HUDEP-2 (cell line): ENCODE results near the gene UCP2.

Source experiments
- DNase-seq, 76 experiments: peaks; one replicate each; lab custom pipeline; 2025; ENCODE audit not compliant: unreplicated experiment in 76 of 76; lab: John Stamatoyannopoulos, UW

The UCP2 gene, protein sequence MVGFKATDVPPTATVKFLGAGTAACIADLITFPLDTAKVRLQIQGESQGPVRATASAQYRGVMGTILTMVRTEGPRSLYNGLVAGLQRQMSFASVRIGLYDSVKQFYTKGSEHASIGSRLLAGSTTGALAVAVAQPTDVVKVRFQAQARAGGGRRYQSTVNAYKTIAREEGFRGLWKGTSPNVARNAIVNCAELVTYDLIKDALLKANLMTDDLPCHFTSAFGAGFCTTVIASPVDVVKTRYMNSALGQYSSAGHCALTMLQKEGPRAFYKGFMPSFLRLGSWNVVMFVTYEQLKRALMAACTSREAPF

DNA sequence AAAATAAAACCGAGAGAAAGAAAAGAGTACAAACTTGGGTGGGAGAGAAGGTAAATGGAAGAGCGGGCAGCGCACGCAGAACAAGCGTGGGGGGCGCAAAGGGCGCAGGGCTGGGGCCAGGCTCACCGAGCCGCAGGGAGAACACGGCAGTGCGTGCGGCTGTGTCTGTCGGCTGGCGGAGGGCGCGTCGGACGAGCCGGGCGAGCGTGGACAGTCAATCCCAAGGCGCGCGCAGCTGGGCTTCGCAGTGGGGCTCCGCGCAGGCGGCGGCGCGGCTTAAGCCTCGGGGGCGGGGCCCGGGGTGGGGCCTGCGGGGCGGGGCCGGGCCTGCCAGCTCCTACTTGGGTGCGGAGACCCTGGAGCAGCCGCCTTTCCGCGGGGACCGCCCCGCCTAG, at the start of gene UCP2:
UCP2 (minus strand) TSS at position 249 of the 395 bp plus-strand sequence. CDS start 4,465 bp downstream, outside the sequence.
- peak in 72 of 76 experiments; percentile 60 to 98 (median 86) for DNase-seq

DNA sequence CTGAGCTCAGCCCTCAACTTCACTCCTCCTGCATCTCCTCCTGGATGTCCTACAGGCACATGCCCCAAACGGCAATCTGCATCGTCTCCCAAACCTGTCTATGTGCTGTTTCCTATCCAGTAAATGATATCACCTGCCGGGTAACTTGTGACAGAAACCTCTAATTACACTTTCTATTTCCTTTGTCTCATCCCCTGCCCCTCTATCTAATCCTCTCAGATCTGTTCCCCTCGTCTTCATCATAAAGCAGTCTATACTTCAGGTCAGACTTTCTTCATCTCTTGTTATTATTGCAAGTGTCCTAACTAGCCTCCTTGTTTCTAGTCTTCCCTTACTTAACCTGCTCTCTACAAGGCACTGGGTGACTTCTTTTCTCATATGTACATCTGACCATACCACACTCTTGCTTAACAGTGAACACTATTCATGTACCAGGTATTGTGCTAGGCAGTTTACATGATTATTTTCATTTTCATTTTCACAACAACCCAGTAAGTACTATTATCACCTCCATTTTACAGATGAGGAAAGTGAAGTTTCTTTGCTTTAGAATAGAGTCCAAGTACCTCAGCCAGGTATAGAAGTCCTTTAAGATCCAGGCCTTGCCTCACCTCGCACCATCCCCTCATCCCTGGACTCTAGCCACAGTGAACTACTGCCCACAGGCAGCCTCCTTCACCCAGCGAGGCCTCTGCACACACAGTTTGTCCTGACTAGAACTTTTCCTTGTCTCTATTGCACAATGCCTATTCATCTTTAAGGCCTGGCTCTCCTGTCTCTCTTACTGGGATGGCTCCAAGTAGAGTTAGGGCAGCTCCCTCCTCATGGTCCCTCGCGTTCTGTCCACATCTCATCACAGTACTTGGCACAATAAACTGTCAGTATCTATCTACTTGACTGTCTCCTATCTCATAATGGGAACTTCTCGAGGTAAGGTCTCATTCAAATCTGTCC, 48.4 kb upstream of the UCP2 start:
- DNase-seq: no peak

DNA sequence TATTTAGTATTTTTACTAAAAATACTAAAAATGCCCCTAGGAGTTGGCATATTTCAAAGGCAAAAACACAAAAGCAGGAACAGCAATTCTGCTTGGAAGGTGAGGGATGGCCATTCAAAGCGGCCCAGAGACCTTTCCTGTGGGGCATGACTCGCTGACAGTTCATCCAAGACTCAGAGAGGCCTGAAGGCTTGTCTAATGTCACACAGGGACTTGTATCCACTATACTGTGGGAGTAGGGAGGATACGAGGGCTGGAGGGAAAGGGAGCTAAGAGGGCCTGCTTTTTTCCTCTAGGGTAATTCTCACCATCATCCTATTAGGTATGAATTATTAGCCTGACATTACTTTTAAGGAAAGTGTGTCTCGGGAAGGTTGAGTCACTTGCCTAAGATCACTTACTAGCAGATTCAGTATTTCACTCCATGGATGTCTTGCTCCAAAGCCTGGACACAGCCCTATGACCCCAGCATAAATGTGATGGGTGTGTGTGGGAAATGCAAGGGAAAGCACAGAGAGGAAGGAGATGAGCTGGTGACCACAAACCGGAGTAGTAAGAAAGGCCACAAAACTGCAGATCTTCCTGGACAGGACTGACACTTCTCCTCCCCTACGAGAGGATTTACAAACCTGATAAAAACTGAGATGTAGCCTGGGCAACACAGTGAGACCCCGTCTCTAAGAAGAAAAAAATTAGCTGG, 43.0 kb upstream of the UCP2 start:
- DNase-seq: no peak

DNA sequence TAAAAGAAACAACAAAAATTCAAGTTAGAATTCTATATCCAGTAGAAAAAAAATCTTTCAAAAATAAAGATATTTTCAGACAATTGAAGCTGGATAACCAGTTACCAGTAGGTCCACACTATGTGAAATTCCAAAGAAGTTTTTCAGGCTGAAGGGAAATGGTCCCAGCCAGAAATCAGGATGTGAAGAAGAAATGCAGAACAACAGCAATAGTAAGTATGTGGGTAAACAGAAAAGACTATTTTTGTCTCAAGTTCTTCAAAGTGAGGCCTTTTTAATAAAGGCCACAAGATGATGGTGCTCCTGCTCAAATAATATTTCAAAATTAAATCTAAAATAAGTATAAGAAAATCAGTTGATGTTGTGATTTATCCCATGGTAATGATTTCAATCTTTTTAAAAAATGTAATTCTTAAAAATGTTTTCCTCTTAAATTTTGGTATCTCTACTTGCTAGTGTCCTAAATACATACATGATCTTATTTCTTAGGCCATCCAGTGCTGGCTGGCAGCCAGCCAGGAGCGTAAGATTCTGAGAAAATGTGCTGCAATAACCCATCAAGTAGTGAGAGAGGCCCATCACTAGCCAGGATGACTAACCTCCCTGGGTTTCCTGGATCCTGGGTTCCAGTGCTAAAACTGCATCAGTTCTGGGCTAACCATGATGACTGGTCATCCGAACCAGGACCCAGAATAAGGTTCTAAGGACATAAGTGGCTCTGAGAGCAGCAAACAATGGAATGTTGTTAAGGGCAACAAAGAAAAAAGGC, 41.8 kb upstream of the UCP2 start:
- DNase-seq: peak in 23 of 76 experiments; percentile 5 to 66 (median 34)

DNA sequence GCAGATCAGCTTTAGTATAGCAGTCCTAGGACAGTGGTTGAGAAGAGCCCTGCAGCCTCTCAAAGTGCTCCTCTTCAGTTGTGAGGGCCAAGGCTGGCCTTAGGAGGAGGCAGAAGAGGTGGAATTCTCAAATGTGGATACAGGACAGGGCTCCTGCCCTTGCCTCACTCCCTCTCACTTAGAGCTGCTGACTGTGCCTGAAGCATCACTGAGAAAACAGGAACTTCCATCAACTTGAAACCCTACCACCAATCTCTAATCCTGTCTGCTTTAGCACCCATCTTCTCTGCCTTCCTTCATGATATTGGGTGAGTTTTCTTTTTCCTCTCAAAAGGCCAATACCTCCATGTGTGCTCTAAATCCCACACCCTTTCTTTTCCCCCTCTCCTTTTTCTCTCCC, 40.6 kb upstream of the UCP2 start:
- no peak for DNase-seq

DNA sequence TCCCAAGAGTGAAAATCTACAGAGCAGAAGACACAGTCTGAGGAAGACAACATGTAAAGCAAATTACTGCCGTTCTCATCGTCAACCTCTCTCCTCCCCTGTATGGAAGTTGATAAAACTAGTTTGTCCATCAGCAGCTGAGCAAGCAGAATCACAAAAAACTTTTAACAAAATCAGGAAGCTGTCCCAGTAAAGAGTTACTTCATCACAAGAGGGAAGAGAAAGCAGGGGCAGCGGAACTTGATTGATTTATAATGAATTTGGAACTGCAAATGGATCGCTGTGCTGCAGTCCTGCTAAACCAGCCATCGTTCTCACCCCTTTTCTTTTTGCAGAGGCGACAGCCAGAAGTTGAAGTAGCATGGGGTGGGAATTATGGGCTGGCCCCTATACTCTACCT, 39.9 kb upstream of the UCP2 start:
- no peak for DNase-seq

DNA sequence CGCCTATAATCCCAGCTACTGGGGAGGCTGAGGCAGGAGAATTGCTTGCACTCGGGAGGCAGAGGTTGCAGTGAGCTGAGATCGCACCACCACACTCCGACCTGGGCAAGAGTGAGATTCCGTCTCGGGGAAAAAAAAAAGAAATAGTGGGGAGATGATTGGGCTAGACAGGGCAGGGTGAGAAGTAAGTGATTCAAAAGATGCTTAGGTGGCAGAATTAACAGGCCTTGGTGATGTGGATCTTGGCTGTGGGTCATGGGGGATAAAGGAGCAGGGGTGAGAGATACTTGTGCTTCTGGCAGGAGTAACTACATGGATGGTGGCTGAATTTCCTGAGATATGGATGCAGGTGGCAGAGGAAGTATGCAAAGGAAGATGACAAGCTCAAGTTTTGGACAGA, 39.4 kb upstream of the UCP2 start:
- no peak for DNase-seq

DNA sequence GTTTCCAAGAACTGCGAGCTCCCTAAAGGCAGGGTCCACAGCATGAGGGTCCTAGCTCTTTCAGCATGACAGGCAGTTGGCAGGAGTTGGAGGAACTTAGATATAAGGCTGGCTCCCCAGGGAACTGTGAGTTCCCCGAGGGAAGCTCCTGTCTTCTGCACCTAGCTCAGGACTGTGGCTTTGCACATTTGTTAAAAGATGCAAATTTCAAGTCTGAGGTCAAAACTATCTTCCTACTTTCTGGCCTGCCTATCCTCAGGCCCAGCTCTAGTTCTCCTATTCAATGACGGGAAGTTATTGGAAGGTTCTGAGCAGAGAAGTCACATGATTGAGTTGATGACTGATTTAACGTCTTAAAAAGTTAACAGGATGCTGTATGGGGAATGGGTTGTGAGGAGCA, 37.9 kb upstream of the UCP2 start:
- no peak for DNase-seq

DNA sequence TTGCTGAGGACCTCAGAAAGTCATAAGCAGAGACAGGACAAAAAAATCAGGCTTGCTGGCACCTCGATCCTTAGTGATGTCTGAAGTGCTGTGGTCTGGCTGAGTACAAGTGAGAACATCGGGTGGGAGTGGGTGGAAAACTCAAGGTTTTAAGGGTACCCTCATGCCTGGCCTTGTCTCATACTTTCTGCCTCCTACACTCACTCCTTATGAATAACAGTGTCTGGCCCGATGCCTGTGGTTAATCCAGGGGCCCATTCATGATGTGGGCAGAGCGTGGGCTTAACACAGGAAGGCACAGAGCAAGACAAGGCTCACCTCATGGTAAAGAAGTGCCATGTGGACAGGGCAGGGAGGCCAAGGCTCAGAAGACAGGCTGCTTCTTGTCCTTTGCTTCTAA, 37.2 kb upstream of the UCP2 start:
- DNase-seq: no peak

DNA sequence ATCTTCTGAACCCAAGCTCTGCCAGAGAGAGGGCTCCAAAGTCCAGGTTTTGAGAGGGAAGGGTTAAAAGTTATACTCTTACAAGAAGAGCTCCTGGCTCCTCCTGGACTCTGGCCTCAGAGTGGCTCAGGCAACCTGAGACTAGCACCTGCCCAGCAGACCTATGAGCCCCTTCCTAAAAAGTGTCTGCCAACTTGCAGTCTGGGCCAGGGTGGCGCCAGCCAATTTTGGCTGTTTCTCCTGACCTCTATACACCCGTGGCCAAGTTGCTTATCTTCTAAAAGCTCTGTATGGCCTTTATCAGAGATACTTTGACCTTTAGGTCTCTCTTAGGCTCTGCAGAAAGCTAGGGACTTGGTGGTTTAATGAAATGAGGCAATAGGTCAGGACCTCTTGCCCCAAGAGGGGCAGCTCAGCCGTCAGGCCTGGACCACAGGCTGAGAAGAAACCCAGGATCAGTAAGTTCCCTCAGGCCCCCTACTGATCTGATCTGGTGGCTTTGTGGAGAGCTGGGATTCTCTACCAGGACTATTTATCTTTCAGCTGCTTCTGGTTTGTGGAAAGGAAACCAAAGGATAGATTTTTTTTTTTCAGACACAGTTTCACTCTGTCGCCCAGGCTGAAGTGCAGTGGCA, 36.6 kb upstream of the UCP2 start:
- DNase-seq: peak in 17 of 76 experiments; percentile 9 to 63 (median 26)

DNA sequence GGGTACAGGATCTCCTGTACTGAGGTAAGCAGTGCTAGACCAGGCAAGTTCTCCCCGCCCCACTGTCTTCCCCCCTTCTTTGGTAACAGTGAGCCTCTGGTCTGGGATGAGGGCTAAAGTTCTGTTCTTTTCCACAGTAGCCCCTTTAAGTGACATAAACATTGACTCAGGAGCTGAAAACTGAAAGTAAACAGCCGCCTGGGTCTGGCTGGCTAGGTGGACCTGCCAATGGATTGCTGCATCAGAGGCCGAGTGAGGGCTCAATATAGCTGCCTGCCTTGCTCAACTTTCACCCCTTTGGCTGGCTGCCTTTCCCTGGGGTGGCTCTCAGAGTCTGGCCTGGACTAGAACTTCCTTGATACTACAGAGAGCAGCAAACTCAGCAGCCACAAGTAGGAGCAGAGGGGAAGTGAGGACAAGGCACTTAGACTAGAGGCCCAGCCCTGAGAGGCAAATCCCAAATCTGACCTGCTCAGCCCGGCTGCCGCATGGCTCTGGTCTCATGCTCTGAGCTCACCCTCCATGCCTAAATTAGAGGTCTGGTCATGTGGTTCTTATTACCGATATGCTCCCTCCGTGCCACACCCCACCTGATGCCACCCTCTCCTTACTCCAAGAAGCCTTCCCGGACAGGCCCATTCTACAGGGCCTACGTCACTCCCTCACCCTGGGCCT, 35.8 kb upstream of the UCP2 start:
- peak in 24 of 76 experiments; percentile 7 to 58 (median 23) for DNase-seq

DNA sequence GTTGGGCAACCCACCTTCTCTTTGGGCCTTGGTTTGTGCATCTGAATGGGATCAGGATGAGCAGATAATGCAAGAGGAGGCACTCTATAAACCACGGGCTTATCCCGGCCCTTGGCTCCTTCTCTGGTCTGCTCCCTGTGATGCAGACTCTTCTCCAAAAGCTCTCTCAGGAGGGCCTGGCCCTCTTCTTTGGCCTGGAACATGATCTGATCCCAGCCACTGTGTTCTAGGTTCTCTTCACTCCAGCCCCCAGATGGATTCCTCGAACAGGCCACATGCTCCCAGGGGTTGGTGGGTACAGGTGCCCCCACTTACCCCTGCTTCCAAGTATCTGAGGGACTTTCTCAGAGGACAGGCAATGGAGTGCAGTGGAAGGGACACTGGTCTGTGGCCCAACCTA, 35.0 kb upstream of the UCP2 start:
- DNase-seq: no peak

DNA sequence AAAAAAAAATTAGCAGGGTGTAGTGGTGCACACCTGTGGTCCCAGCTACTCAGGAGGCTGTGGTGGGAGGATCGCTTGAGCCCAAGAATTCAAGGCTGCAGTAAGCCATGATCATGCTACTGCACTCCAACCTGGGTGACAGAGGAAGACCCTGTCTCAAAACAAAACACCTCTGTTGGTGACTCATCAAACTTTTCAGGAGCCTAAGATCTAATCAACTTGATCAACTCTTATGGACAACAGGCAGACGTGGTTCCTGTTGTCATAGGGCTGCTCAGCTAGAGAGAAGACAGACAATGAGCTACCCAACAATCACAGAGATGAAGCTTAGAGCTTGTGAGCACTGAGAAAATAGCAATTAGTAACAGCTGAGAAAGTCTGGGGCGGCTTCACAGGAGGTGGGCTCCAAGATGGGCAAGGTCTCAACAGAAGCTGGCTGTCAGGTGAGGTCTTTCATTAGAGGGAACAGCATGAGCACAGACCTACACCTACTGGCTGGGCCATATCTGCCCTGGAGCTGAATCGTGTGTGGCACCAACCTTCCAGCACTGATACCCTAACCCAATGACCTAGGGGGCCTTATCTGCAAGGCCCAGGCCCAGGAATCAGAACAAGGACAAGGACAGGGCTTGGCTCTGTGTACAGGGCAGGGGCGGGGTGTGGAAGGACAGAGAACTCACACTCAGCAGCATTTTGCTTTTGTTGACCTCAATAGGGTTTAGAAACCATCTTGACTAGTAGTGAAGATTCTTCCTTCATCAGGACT, 33.5 kb upstream of the UCP2 start:
- DNase-seq: peak in 74 of 76 experiments; percentile 17 to 92 (median 78)

DNA sequence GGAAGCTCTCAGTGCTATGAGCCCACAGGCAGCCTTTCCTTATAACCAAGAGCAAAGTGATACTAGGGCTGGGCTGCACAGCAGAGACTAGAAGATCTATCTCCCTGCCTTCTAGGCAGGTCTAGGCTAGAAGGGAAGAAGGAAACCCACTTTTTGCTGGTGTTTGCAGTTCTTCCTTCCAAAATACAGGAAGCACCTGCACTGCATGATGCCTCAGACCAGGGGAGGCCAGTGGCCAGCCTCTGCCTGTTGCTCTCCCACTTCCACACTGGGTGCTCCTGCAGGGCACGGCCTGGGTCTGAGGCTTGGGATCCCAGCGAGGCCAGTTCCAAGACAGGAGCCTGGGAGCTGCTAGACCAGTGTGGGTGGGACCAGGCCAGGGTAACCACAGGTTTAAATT, 32.2 kb upstream of the UCP2 start:
- no peak for DNase-seq

DNA sequence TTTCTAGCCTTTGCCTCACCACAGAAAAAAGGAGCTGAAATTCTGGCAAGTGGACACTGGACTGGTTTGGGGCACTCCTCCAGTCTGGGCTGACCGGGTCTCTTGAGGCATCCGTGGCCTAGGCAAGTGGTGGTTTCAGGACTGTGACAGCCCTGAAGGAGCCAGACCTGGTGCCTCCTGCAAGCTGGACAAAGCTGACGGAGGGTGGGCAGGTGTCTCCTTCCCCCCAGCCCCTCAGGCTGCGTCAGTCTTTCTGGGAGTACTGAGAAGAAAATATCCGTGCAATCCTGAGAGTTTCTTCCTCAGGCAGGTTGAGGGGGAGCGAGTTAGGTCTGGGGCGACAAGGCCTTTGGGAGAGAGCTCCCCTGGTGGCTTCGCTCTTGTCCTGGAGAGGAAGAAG, 30.5 kb upstream of the UCP2 start:
- no peak for DNase-seq

DNA sequence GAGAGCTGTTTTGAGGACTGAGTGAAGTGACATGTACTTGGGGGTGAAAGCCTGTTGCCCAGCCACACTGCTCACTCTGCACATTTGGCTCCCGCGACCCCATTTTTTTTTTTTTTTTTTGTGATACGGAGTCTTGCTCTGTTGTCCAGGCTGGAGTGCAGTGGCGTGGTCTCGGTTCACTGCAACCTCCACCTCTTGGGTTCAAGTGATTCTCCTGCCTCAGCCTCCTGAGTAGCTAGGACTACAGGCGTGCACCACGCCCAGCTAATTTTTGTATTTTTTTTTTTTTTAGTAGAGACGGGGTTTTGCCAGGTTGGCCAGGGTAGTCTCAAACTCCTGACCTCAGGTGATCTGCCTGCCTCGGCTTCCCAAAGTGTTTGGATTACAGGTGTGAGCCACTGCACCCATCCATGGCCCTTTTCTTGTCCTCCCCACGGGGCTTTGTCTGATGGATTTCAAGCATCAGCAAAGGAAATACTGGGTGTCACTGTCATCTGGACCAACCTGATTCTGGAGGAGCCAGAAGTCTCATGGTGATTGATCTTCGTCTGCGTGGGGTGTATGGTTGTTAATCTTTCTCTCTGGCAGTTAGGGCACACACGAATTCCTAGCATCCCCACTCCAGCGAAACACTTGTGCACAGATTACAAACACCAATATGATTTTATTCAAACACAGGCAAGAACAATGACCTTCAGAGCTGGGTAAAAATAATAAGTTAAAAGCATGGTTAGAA, 29.6 kb upstream of the UCP2 start:
- DNase-seq: peak in 4 of 76 experiments; percentile 2 to 51 (median 13)

DNA sequence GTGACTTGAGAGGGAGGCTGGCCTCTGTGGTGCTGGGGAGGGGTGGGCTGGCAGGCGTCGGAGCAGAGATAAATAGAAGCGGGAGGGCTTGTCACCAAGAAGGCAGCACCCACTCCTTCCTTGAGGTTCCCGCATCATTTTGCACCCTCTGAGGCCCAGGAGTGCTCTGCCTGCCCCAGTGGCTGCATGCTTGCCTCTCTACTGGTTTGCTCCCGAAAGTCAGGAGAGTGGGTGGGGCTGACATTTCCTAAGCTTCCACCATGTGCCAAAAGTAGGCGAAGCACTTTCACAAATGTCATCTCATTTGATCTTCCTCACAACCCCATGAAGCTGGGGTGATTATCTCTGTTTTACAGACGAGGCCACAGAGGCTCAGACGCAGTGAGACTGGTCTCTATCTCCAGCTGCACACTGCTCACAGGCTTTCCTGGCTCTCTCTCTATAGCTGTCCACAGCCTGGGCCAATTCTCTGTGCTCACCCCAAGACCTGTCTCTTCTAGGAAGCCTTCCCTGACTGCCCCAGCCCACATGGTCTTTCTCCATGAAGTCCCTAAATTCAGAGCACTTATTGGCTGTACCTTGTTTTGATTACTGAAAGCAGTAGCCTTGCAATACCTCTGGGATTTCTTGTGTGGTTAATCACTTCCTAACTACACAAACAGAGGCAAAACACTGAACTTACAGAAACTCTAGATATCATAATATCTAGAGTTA, 28.9 kb upstream of the UCP2 start:
- DNase-seq: peak in 75 of 76 experiments; percentile 35 to 99 (median 94)
